NCI-H446 treated with DMSO at 0.1 percent for 48 hours (cell line): Measurements from ENCODE around the gene ARID3C.

Experiments
- DNase-seq: peaks from one replicate; lab custom pipeline; 2025; lab: John Stamatoyannopoulos, UW

The ARID3C gene

DNA sequence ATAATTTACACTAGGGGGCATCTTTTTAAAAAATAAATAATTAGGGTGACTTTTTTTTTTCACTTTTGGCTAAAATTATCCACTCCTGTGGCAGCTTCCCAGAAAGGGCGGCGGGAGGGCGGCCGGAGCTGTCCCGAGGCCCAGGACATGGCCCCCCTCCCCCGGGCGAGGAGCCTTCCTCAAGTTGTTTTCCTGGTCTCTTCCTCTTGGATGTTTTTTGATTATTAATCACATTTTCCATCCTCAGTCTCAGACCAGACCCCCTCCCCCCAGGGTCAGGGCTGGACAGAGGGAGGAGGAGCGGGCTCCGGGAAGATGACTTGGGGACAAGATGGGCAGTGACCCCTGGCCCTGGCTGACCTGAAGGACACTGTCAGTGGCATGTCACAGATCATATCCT is 34.7 kb downstream of the ARID3C start:
- no peak for DNase-seq

DNA sequence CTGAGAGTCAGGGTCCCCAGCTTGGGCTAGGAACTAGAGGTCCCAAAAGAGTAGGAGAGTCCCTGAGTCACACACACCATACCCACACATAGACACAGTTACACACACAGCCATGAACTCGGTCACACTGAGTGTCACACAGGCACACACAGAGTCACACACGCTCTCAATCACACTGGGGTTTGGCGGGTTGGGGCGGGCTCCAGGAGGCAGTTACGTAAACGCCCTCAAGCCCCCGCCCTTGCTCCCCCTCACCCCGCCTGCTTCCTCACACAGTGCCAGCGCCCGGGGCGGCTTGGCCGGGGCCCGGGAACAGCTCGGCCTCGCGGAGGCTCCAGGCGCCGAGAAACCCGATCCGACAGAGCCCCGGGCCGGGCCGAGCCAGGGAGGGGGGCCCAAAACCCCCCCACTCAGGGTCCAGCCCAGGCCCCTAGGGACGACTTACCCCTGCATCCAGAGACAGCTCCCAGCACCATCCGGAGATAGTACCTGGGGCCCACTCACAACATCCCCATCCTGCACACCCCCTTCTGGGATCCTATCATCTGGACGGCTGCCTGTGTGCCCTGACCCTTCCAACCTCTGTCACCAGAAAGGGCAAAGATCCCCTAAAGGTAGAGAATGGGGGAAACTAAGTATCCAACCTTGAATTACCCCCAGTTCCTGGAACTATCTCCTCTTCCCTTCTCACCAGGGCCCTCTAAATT is 35.8 kb downstream of the ARID3C start:
- no peak for DNase-seq

DNA sequence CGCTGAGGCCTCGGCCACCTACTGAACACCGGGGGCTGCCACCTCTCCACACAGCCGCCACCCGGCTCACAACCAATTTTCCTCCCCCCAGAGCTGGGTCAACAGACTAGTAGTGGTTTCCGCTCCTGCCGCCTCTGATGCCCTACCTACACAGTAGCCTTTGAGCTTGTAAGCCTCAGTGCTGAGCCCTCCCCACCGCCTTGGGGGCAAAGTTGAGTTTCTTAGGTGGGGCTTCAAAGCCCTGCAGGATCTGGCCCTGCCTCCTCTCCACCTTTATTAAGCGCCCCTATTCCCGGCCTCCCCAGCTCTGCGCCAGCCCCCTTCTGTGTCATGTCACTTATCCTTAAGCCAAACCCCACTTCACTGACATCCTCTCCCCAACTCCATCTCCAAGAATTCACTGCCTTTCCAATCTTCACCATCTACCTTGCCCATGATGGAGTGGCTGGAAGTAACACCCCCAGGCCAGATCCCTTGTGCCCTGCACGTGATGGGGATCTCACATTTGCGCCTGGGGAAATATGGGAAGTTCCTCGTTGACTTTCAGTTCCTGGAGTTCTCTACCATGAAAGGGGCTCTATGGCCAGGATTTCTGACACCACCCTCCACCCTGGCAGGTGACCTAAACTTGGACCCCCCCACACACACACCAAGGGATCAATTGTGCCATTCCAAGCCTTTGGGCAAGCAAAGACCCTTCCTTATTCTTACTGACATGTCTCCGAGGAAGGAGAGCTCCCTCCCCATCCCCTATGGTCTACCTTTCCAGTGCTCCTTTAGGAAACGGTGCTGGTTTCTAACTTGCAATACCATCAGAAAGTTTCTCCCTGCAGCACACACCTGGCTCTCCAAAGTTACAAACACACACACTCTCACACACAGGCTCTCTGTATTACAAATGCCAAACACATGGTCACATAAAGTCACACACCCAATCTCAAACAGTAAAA is 36.7 kb downstream of the ARID3C start:
- DNase-seq = no peak

DNA sequence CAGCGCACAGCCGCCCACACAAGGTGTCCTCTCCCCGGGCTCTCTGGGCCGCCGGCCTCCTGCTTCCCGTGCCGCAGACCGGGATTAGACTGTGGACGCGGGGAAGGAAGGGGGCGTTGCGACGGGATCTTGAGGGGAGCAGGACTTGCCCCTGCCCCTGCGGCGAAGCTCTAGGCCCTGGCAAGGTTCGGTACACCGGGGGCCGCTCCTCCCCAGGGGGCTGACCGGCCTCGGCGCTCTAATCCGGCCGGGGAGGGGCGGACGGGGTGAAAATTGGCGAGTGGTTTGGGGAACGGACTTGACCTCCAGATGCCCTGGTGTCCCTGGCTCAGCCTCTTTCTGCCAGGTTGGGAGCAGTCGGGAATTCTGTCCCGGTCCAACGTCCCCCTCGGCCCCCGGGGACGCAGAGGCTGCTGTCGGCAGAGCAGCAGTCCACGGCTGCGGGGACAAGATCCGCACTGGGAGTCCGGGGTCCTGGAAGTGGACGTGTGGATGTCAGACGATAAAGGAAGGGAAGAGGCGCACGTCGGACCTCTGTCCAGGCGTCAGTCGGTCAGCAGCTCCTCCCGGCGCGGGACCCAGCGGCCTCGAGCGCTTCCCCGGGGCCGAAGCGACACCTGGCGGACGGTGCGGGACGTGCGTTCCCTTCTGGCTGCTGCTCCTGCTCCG is 37.5 kb downstream of the ARID3C start:
- DNase-seq = no peak

DNA sequence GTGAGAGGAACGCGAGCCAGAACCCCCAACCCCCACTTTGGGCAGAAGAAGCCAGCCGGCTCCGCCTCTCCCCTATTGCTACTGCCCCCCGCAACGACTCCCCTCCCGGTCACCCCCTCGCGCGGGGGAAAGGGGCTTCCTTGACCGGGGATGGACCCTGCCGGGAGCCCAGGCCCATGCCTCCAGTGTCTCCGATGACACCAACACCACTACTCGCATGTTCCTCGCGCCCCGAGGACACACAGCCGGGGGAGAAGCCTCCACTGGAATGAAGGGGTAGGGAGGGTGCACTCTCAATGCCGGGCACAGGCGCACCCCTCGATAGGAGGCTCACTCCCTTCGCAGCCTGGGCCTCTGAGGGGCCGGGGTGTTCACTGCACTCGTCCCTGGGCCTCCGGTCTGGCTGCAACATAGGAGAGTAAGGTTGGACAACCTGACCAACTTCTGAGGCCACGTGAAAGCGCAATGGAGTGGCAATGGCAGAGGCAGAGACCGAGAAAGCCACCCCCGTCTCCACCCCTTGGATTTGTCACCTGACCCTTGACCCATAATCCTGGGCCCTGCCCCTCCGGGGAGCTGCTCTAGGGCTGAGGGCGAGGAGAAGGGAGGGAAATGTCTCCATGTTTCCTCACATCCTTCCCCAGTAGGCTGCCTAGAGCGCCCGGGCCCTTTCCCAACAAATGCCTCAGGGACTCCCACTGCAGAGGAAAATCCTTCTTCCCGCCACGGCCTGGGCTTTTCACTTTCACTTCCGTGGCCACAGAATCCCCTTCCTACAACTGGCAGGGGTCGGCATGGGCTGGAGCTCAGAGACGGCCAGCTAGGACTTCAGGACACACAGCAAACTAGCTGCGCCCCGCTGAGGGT is 38.3 kb downstream of the ARID3C start:
- DNase-seq = no peak

DNA sequence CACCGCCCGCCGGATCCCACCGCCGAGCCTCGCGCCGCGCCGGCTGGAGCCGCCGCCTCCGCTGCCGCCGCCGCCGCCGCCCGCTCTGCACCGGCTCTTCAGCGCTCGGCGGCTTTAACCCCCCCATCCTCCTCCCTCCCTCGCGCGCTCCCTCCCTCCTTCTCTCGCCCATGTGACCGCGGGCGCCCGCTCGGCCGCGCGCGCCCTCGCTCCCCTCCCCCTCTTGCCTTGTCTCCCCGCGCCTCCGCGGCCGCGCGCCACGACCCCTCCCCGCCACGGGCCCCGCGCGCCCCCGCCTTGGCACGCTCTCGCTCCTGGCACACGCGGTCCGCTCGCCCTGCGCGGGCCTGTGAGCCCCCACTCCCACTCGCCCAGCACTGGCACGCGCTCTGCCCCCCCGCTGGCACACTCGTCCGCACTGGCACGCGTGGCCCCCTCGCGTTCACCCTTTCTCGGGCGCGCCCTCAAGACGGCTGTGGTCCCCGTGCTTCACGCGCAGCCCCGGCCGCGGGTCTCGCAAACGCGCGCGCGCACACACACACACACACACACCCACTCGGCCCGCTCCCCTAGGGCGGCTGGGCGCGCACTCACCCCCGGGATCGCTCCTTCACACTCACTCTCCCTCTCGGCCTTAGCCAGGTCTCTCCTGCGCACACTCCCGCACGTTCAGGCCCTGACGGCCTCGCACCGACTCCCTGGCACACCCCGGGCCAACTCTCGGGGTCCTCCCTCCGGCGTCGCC is 39.1 kb downstream of the ARID3C start, which contains the start of gene CNTFR:
TSS of gene CNTFR (minus strand) at position 89 of the 745 bp plus-strand sequence. CDS start 20,743 bp downstream, outside the sequence.
- DNase-seq = no peak

DNA sequence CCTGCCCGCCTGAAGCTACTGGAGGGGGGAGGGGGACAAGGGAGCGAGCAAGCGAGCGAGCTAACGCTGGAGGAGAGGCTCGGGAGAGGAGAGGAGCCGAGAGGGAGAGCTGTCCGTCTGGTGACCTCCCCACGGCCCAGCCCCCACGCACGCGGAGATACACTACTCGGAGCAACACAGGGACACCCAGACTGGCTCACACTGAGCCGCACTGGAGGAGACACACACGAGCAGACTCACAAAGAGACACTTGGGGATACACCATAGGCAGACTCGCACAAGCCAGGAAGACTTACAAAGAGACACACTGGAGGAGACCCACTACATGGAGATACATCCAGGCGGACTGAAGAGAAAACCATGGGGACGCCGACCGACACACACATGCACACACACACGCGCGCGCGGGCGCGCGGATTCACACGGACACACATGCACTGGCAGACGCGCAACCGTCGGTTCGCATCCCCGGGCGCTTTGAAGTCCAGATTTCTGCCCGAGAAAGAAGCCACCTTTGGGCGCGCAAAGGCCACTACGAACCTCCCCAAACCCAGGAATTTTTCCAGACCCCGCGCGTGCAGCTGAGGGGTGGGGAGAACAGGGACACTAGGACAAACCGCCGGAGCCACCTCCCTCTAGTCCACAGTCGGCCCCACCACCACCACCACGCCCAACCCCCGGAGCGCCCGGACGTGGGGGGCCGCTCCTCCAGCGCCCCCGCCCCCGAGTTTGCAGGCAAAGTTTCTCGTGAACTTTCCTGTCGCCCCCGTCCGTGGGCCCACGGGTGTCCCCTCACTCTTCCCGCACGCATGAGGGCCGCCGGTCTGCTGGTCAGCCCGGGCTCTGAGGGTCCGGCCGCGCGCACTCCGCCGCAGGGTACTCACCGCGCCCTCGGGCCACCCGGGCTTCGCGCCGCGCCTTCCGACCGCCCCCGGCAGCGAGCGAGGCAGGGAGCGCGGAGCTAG is 39.9 kb downstream of the ARID3C start:
- DNase-seq = no peak

DNA sequence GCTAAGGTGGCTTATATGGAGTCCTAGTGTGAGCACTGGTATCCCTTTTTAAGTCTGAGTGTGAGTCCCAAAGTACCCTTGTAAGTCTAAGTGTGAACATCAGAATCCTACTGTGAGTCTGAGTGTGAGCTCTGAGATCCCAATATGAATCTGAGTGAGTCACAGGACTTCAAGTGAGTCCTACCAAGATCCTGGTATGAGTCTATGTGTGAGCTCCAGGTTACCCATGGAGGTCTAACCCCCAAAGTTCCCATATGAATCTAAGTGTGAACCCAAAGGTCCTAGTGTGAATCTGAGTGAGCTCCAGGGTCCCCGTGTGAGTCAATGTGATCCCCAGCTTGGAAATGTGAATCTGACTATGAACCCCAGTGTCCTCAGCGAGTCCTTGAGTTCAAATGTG is 41.6 kb downstream of the ARID3C start:
- no peak for DNase-seq

DNA sequence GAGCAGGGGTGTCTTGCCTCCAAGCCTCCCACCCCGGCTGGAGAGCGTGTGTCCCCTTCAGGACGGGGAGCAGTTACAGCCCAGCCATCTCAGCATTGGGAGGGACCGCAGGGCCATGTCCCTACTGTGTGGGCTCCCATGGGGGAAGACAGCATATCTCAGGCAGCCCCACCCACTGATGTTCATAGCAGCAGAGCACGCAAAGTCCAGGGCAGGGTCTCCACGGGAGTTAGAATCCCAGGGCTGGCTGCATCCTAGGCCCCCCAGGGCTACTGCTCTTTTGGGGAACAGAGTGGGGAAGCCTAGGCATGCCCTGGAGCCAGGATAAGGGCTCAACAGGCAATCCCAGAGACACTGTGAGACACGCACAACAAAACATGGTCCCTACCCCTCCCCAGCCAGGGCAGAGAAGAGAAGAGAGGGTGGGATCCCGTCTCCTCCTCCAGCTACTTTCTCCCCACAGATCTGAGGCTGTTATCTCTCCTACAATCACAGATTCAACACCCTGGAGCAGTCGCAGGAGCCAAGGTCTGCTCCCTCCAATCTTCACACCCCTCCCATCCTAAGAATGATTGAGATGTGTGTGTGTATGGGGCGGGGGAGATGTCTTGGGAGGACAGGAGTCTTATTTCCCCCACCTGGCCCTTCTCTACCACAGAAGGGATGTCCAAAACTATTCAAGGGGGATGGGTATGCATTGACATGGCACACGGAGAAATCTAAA is 42.8 kb downstream of the ARID3C start:
- no peak for DNase-seq

DNA sequence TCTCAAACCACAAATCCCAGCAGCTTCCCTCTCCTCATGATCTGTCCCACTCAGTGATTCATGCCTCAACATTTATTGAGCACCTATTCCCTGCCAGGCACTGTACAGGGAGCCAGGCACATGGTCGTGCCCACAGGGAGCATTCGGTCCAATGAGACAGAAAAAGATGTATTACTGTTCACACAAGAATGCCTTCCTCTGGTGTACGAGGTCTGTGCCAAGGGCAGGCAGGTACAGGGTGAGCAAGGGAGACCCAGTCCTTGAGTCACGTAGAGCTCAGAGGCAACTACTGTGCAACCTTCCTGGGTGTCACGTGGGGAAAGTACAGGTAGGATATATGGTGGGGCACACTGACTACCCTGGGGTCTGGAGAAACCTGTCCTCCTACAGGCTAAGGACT is 43.9 kb downstream of the ARID3C start:
- no peak for DNase-seq

DNA sequence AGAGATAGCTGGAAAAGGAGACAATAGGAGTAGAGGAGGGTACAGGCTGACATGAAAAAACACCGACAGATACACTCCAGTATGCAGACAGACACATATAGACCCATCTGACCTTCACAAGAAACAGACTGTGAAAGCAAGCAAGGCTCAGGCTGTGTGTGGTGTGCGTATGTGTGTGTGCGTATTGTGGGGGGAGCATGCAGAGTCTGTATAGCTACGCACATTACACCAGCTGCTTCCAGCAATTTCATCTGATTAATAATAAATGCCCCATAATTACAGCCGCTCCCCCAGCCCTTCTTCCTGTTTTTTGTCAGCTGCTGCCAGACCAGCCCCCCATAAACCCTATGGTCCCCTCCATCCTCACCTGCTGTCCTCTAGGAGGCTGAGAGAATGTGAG is 46.1 kb downstream of the ARID3C start:
- no peak for DNase-seq

DNA sequence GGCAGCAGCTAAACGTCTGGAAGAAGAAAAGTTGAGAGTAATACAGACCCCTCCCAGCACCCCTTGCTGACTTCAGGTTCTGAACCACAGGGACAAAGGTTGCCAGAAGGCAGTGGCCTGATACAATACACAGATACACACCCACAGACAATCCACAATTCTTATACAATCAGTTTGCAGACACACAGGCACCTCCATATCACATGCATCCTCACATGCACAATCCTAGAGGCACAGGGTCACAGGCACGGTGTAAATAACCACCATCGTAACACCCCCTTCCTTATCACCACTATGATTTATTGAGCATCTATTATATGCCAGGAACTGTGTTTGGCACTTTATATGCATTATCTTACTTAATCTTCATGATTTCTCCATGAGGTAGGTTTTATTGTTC is 47.5 kb downstream of the ARID3C start:
- DNase-seq = no peak

DNA sequence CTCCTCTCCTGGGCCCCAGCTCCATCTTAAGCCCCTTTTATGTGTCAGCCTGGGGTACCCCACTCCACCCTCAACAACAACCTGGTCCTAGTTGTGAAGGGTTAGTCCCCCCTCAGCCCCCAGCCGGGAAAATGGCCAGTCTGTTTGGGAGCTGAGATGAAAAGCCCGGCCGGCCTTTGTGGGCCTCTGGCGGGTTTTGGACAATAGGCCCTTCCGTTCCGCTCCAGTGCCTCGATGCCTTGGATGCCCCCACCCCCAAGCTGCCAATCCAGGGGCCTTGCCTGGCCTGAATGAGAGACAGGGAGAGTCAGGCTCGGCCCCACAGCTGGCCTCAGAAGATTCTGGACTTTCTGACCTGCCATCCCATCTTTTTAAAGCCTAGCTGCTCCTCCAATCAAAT is 48.5 kb downstream of the ARID3C start:
- no peak for DNase-seq

DNA sequence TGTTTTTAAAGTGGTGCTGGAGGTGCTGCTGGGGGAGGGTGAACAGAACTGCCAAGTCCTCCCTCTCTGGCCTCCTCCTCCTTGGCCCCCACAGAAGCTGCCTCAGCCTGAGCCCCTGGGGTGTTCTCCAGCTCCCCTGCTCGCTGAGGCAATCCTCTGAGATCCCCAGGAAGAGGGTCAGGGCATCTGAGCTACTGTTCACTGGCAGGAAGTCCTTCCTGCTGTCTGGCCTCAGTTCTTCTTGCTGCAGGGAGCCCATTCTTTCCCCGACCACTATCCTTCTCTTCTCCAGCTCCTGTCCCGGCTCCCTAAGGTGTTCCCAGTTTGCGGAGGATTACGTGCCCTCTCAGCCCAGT is 49.1 kb downstream of the ARID3C start:
- no peak for DNase-seq

DNA sequence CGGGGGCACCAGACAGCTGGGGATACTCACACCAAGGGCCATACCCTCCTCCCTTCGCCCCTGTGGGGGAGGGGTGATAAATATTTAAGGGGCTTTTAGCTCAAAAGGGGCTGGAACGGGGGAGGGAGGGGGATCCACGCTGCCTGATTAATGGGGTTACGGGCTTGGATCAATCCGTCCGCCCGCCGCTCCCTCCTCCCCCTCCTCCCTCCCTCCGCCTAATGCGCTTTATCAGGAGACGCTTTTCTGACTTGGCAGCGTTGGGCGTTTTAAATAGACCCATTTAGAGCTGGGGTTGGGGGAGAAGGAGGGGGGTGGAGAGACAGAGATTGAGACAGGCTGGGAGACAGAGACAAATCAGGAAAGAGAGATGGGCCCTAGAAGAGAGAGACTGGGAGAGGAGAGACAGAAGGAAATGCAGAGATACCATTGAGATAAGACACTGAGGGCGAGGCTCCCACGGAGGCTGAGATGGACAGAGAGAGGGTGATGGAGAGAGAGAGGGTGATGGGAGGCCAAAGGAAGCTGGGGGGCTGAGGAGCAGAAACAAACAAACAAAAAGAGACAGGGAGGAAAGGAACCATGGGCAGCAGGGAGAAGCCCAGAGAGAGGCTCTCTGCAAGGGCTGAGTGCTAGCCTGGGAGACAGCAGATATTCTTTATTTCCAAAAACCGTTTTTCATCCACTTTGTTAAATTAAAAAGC is 49.6 kb downstream of the ARID3C start:
- no peak for DNase-seq

DNA sequence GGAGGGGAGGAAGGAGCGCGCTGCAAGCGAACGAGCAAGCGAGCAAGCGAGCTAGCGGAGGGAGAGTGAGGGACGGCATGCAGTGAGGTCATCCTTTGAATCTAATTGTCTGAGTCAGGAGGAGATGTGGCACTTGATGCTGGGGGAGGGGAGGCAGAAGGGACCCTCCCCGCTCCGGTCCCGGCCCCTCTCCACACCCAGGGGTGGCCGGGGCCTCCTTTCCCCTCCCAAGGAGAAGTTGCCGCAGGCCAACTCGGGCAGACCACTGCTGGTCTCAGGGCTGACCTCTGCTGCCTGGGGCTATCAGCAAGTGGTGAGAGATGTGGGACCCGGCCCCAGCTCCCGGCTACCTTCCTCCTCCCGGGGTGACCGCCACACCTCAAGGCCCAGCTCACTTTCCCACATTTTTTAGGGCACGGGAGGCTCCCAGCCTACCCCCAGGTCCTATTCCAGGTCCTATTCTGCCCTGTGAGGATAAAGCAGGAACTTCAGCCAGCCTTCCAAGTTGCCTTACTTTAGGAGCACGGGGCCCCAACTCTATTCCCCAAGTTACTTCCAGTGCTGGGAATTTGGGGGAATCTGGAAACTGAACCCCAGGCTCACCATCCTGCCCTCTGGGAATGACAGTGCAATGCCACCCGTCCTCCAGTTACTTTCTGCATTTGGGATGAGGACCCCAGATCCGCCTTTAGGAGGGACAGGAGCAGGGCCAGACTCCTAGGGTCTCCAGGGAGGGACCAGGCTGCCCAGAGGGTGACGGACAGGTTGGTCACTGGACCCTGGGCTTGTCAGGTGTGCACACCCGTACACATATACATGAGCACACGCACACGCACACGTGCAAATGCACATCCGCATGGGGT is 50.4 kb downstream of the ARID3C start:
- DNase-seq = no peak

DNA sequence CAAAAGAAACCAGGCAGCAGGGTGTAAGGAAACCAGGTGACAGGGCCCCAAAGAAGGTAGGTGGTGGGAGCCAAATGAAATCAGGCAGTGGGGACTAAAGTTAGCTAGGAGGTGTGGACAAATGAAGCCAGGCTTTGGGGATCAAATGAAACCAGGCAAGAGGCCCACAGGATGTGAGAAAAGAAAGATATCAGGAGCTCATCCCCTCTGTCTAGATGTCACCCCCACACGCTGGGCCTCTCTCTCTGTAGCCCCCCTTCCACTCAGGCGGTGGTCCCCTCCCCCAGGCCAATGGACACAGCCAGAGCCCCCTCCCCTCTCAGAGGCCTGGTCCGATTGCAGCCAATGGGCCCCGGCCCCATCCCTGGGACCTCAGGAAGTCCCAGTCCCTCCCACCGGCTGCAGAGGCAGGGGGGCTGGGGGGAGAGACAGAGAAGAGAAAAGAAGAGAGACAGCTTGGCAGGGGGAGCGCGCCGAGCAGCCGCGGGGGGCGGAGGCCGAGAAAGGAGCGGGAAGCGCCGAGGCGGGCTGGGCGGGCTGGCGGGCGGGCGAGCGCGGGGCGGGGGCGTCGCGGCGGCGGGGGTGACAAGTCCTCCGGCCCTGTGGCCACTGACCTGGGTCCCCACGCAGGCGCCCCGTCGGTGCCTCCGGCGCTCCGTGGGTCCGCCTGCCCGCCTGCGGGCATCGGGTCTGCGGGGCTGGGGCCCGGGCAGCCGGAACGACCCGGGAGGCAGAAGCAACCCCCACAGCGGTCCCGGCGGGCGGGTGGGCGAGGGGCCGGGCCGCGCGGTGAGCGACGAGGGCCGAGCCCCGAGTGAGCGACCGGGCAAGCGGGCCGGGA is 51.2 kb downstream of the ARID3C start:
- DNase-seq = no peak
